ENCODE results near the gene RHOJ.

Gene RHOJ

DNA sequence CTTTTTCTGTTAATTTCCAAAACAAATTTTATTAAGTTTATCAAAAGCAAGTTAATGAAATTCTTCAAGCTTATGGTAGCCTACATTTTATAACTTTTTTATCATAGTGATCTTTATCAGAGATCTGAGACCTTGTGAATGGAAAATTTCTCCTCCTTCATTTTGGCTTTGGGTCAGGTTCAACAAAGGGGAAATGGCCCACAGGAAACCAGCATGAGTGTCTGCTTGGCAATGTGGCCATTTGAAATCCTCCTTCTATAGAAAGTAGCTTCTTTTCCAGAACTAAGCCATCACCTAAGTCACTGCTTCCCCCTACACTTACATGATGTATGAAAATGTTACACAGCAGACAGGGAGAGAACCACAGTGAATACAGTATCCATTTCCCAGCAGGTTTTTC lies 1.6 kb downstream of the RHOJ start:
- no peak for DNase-seq (ENCODE audit: low spot score)

DNA sequence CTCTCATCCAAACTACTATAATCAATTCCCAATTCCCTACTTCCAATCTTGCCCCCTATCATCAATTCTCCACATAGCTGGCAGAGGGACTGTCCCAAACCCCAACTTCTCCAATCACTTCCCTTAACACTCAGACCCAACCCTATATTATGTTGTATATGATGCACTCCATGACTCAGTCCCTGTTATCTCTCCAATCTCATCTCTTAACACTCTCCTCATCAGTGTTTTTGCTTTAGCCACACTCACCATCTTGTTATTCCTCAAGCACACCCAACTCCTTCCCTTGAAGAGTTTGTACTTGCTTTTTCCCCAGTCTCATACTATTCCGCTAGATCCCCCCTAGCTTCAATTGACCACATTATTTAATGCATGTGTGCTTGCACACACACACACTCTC lies 4.9 kb downstream of the RHOJ start:
- no peak for DNase-seq (ENCODE audit: low spot score)

DNA sequence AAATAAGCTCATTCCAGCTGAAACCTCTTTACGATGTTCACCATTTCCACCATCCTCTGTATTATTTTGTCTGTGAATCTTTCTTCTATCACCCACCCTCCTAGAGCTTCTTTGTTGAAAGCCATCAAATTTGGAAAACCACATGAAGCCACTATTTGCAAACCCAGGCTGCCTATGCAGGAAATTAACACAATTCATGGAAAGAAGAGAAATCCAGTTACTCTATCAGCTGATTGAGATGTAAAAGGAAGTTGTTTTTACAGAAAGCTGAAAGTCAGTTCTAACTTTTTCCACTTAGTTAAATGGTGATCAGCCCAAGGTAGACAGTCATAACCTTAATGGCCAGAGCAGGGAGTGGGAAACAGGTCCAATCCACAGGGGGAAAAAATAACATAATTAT lies 6.6 kb downstream of the RHOJ start:
- DNase-seq (ENCODE audit: low spot score), result no peak

DNA sequence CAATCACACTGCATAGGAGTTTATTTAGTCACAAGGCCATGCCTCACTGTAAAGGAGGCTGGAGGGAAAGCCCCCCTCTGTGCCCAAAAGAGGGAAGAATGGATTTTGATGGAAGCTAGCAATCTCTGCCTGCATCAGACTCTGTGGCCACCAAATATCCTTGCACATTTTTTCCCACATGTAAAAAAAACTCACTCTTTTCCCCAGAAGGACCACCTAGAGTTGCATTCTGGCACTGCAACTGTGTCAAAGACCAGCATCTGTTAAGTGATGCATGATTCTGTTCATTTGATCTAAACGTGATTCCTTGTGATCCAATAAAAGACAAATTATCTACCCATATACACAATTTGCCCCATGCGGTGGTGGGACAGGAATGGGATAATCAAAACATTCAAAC lies 8.0 kb downstream of the RHOJ start:
- no peak for DNase-seq (ENCODE audit: low spot score)

DNA sequence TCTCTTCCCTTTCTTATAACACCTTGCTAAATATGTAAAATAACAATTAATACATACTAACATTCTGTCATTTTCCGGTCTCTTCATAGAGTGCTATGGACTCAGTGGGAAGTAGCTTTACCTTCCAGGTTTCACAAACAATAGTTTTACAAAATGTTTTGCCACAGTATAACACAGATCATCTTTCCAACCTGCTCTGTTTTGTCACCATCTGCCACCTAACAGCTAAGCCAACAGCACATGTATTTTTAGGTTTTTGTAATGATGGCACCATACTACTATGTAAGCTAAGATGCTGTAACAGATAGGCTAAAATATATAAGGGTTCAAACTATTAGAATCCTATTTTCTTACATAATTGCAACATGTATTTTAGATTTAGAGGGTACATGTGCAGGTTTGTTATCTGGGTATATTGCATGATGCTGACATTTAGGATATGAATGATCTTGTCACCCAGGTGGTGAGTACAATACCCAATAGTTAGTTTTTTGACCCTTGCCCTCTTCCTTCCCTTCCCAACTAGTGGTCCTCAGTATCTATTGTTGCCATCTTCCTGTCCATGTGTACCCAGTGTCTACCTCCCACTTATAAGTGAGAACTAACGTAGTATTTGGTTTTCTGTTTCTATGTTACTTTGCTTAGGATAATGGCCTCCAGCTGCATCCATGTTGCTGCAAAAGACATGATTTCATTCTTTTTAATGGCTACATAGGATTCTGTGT lies 8.7 kb downstream of the RHOJ start:
- DNase-seq (ENCODE audit: low spot score), result no peak

DNA sequence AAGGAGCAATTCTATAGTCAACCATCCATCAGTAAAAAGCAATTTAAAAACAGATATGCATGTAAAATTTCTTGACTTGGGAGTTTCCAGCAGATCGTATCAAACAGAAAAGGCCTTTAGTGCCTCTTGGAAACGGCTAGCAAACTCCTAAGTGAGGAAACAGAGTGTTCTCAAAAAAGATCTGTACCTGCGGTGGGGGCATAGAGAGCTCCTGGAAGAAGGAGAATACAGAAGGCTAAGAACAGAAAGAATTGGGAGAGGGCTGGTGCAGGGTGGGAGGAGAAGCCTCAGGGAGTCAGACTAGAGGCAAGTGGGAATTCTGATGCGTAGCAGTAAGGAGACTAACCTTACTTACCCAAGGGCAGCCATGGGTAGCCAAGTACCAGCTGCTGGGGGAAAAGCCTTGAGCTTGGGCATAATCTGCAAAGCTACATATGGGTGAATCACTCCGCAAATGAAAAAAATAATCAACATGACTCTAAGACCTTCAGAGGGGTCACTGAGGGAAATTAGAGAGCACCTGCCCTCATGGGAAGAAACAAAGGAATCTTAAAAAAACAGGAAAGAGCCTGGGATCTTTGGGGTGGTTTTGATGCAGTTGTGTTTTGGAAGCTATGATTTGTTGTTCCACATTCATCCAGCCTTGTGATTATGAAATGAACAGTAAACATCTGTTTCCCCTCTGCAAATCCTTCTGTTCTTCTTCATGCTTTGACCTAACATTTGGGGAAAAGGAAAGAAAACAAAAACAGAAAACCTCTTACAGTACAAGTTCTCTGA lies 10.4 kb downstream of the RHOJ start:
- DNase-seq (ENCODE audit: low spot score), result no peak

DNA sequence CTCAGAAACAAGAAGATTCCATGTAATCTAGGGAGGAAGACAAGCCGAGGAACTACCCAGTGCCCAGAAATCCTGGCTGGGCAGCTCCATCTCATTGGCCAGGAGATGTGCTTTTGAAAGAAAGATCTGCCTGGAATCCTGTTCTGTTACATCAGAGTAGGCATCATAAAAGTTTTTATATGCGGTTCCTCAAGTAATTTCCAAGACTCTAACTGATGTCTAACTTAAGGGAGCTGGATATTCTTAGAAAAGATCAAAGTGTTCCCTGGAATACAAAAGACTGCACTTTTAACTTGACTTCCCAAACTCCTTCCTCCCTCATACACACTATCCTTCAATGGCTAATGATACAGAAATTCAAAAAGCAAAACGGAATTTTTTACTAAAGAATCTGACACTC lies 16.3 kb downstream of the RHOJ start:
- no peak for DNase-seq (ENCODE audit: low spot score)

DNA sequence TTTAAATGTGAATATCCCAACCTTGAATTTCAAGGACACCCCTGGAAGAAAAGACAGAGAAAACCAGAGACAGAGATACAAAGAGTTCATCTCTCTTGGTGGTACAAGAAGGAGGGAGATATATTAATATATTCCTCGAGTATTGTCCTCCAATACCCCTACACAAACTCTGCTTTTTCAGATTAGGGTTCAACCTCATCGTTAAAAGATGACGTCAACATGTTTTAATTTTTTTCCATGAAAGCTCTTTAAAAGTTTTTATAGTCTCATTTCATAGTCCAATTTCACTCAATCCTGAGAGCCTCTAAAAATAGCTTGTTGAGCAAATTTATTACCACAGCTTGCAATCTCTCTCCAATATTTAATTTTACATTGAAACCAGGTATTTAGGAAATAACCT lies 19.4 kb downstream of the RHOJ start:
- DNase-seq (ENCODE audit: low spot score), result no peak

DNA sequence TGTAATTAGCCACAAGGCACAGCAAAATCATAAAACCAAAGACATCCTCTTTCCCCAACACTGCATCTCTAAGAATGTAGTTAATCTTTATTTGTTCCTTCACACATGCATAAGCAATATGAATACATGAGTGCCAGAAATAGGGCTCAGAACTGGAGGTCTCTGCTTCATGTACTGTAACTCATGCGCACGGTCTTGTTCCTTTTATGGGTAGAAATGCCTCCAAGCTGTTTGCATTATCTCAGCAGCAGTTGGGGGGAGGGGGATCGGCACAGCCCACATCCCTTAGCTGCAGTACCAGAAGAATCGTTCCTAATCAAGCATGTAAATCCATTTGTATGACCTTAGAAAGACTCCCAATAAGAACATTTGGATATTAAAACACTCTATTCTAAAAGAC lies 20.0 kb downstream of the RHOJ start:
- DNase-seq (ENCODE audit: low spot score), result no peak

DNA sequence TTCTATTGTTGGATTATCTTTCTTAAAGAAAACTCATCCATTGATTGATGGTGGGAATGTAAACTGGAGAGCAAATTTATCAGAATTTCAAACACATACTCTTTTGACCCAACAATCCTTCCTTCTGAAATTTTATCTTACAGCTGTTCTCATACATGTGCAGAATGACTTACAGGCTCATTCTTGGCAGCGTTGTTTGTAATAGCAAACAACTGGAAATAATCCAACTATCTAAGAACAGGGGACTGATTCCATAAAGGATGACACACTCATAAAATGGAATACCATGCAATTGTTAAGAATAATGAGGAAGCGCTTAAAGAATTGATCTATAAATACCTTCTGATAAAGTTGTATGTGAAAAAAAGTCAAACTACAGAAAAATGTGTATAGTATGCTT lies 24.0 kb downstream of the RHOJ start:
- no peak for DNase-seq (ENCODE audit: low spot score)

DNA sequence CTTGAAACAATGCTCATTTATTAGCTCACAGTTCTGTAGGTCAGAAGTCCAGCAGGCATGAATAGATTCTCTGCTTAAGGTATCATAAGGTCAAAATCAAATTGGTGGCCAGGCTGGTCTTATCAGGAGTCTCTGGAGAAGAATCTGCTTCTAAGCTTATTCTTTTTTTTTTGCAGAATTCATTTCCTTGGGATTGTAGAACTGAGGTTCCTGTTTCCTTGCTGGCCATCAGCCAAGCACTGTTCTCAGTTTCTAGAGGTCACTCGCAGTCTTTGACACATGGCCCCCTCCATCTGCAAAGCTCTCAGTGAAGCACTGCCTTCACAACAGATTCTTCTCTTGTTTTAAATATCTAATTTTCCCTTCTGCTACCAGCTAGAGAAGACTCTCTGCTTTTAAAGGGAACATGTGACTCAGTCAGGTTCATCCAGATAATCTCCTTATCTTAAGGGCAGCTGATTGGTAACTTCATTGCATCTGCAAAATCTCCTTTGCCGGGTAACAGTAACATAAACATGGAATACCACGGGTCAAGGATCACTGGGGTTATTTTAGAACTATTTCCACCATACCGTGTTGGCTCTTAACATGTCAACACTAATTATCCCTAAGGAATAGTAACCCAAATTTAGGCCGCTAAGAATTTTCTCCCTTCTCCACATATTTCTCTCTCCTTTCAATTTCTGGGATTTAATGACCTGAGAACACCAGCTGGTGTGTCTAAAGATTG lies 25.3 kb downstream of the RHOJ start:
- no peak for DNase-seq (ENCODE audit: low spot score)

DNA sequence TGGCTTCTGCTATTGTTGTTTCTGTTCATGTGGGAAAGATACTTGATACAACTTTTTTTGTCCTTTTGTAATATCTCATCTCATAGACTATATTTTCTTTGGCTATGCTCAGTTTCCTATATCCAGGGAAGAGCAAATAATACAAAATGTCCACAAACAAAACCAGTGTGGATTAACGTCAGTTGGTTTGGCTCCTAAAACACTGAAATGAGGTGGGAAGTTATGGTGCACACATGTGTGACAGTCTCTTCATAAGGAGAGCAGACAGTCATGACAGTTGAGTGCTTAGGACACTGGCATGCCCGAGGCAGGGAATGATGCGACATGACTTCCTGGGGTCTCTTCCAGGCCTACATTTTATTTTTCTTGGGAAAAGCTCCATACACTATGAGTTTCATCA lies 27.5 kb downstream of the RHOJ start:
- DNase-seq (ENCODE audit: low spot score), result no peak

DNA sequence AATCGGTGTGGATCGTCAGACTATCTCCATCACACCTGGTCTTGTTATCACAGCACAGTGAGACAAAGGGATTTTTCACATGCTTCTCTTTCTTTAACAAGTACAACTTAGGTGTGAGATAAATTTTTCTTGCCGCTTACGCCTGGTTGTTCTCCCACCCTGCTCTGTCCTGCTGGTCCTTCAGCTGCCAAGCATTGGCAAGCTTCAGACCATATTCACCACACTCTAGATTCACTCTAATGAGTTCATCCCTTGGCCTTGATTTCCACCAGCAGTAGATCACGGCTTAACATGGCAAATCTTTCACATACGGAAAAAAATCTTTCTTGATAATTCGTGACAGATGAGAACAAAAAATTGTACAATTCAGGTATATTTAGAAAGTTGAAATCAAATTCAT lies 33.5 kb downstream of the RHOJ start:
- no peak for DNase-seq (ENCODE audit: low spot score)

DNA sequence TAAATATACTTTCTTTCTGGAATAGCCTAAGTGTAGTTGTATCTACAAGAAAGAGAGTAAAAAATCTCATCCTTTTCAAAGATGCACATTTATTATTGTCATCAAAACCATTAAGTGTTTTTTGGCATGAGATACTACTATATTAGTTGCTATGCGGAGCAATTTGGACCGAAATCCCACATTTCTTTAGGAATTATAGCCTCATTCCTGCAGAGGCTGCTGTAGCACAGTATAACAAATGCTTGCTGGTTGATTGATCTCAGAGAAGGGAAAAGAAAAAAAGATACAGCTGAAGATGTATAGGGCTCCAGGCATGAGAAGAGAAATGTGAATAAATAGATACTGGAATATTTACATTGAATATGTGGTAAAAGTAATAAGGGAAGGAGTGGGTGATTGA lies 36.0 kb downstream of the RHOJ start:
- no peak for DNase-seq (ENCODE audit: low spot score)

DNA sequence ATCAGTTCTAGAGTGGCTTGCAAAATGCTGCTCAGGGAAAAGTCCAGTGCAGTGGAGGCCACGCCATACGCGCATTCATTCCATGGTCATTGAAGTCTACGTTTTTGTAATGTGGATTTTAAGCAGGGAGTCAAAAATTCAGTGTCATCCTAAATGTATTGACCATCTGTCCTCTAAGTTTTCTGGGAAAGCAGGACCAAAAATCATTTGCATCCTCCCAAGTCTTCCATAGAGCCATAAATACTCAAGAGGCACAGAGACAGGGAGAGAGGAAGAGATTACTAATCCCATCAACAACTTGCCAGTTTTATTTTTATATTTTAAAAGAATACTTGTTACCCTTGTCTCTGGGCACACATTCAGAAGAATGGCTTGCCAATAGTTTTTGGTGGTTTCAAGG lies 36.9 kb downstream of the RHOJ start:
- DNase-seq (ENCODE audit: low spot score), result no peak

DNA sequence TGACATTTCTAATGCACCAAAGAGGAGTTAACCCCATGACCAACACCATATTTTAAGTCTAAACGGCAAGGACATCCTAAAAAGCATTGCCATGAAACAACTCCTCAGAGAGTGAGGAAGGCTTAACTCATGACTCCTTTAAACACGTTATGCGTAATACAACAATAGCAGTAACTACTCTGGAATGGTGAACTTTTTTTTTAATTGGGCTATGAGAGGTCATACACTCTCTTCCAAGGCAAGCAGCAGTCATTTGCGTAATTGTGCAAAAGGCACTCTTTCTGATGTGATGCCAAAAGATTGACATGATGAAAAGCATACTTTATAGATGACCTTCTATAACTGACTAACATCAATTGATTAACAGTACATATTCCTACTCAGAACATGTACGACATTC lies 39.4 kb downstream of the RHOJ start:
- DNase-seq (ENCODE audit: low spot score), result no peak

DNA sequence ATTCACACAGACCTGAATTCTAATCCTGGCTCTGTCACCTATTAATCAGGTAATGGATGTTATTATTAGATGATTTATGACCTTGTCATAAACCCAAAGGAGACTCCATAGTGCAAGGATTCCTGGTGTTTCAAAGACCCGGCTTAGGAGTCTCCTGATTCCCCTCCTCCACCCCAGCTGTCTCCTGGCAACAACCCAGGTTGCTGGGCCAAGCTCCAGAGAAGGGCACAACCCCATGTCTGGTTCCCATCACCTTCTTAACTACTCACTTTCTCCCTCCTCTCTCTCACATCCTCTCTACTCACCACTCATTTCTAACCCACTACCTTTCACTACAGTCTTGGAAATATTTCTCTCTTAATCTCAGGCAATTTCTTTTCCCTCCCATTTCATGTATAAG lies 41.6 kb downstream of the RHOJ start:
- no peak for DNase-seq (ENCODE audit: low spot score)

DNA sequence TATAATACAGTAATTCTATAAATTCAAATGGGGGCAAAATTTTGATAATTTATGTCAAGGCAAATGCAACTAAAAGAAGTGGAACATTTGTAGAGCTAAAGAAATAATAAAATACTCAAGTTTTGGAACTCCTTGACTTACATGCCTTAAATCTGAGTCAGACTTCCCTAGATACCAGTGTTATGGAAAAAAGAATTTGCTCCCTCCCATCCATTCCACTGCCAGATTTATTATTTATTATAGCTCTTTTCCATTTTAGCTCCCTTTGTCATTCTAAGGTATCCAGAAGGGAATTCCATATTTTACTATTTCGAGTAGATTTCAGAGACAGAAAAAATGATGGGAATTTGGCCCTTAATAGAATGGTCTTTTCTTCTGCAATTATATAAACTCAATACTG lies 44.0 kb downstream of the RHOJ start:
- DNase-seq (ENCODE audit: low spot score), result no peak

DNA sequence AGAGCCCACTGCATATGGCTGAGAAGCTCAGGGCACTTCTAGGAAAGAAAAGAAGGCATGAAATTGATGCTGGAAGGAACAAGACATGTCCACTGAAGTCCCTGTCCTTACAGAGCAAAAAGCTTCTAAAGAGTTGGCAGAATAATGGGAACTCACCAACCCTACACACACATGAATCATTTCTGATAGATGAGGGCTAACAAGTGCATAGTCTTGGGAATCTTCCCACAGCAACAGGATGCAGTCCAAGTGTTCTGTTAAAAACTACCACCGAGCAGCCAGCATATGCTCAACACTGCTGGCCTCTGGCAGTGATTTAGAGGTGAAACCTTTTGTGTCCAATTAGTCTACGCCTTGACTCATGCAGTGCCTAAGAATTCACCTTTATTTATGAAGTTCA lies 44.8 kb downstream of the RHOJ start:
- DNase-seq (ENCODE audit: low spot score), result no peak

DNA sequence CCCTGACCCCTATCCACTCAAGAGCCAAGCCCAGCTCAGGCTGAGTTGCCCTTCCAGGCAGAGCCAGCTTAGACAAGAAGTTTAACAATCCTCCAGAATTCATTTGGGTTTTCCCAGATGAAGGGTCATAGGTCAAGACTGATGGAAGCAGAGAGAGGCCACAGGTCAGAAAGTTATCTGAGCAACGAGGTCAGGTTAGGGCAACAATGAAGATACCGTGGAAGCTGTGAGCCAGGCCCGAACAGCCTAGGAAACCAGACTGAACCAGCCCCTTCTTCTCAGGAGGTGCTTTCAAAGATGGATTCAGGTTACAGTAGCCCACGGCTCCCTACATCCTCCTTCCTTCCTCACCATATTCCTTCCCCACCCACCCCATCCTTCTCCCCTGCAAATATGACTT lies 53.1 kb downstream of the RHOJ start:
- no peak for DNase-seq (ENCODE audit: low spot score)

DNA sequence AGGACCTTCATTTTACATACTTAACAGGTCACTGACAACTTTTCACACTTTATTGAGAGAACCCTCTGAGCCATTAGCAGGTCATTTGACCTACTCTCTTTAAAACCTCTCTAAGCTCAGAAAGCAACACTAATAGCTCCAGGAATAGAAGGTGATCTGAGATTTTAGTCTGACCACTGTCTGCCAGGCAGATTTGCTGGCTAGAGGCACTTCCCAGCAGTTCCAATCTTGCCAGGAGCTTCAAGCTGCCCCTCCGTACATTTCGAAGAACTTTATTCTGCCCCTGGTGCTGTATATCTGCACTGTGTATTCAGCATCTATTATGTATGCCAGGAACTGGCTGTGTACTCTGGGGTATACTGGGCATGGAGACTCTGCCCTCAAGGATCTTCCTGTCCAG lies 58.2 kb downstream of the RHOJ start:
- no peak for DNase-seq (ENCODE audit: low spot score)

DNA sequence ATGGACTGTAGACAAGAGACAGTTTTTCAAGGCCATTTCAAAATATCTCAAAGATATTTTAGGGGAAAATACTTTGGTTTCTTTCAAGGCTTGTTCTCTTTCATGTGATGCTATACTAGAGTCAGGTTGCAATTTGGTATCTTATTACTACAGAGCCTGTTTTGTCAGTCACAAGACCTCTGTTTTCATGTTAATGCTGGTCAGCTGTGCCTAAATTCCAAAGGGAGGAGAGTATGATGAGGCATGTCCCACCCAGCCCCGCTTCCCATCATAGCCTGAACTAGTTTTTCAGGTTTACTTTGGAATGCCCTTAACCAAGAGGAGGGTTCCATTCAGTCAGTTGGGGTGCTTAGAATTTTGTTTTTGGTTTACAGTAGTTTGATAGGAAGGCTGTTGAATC lies 61.9 kb downstream of the RHOJ start:
- DNase-seq (ENCODE audit: low spot score), result no peak

DNA sequence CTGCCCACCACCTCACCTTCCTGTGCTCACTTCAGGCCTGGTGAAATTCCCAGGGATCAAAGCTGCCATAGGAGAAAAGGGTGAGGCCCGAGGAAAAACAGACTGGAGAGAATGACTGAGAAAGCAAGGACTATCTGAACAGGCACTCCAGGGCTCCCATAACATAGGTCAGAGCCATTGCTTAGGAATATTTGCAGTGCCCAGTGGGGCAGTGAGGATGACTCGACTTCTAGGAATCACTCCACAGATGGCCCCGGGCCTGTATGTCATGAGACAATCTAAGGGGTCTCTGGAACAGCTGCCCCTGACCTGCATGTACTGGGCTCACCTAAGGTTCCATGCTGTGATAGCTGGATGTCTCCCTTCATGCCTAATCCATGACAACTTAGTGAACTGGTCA lies 62.9 kb downstream of the RHOJ start:
- no peak for DNase-seq (ENCODE audit: low spot score)

Data from activated CD4-positive, alpha-beta T cell treated with anti-CD3 and anti-CD28 coated beads, Interleukin-2, Interleukin-4, amounts not matched to agents 100 ng/mL and 50 ng/mL, durations not matched to agents 16 hours and 8 hours (primary cell).